HG03469 (cell line): Measurements from ENCODE around the gene SNRPB.

Experiments used
- ATAC-seq: cut with Tn5 transposase; IDR thresholded peaks from one replicate; pipeline ENCODE4 v1.9.1; 2021; ENCODE audit warnings: mild to moderate bottlenecking, moderate library complexity, moderate number of reproducible peaks; ENCODE audit not compliant: unreplicated experiment

The SNRPB gene

DNA sequence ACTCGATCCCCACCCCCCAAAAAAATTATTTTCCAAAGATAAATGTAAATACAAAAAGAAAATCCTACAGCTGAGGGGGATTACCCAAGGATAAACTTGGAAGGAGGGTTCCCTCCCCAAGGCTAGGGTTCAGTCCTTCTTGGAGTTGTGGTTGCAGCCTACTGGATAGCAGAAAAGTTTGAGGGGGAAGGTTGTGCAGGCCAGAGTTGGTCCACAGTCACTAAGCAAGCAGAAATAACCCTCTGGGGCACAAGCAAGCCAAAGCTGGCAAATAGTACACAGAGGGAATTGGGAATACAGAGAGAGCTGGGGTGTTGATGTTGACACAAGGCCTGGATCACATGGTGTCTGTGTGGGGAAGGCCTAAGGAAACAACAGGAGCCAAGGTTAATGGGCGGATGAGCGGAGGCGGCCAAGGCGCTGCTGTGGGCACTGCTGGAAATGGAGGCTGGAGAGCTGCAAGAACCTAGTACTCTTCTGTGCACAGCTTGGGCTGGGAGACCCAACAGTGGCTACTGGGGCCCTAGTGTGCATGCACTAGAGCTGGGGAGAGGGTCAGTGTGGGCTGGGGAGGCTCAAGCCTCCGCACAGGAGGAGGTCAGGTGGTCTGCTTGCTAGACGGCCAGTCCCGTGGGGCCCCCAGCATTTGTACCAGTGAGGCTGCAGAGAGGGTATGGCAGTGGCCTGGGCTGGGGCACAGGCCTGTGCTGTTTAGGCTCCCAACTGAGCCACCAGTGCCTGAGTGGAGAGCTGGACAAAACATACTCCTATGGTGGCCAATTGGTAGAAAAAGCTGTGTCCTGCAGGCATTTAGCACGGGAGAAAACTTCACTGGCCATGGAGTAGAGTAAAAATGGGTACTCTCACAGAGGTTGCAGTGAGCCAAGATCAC lies 5.5 kb upstream of the SNRPB start:
- no peak for ATAC-seq

DNA sequence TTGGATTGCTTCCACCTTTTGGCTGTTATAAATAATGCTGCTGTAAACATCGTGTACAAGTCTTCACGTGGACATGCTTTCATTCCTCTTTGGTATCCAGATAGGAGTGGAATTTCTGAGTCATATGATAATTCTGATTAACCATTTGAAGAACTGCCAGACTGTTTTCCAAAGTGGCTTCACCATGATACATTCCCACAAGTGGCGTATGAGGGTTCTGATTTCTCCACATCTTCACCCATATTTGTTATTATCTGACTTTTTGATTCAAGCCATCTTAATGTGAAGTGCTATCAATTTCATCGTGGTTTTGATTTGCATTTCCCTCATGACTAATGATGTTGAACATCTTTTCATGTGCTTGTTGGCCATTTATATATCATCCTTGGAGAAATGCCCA lies 2.9 kb upstream of the SNRPB start:
- no peak for ATAC-seq

DNA sequence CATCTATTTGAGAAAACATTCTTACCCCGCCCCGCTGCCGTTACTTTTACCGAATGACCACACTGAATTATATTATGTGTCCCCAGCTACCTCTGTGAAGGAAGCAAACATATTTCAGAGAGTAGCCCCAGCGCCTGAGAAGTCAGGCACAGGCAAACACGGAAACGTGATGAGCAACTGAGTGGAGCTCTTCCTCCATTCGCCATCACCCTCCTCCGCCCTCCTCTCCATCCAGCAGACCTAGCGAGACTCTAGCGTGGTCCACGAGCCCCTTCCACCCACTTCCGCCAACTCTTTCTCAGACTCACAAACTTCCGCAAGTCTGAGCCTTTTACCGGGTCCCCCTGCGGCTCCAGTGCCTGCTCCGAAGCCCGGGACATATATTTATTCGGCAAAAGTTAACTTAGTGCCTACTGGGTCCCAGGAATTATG lies 582 bp downstream of the SNRPB start:
- ATAC-seq = no peak

DNA sequence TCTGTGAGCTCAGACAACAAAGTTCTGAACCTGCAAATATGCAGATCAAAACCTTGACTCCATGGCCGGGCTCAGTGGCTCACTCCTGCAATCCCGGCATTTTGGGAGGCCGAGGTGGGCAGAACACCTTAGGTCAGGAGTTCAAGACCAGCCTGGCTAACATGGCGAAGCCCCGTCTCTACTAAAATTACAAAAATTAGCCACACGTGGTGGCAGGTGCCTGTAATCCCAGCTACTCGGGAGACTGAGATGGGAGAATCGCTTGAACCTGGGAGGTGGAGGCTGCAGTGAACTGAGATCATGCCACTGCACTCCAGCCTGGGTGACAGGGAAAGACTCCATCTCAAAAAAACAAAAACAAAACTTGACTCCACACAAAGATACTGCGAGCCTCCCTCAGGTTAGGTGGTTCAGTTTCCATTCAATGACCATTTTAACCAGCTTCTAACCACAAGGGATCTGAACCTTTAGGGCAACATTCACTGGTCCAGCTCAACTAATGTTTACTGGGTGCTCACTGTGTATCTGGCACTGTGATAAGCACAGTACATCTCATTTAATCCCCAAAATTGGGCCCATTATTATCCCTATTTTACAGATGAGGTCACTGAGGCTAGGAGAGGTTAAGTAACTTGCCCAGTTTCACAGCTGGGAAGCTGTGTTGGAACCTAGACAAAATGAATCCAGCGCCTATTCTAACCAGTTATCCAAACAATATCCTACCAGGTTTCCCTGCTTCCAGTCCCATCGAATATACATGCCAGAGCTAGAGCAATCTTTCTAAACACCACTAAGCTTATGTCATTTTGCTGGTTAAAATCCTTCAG lies 1.8 kb downstream of the SNRPB start:
- no peak for ATAC-seq

DNA sequence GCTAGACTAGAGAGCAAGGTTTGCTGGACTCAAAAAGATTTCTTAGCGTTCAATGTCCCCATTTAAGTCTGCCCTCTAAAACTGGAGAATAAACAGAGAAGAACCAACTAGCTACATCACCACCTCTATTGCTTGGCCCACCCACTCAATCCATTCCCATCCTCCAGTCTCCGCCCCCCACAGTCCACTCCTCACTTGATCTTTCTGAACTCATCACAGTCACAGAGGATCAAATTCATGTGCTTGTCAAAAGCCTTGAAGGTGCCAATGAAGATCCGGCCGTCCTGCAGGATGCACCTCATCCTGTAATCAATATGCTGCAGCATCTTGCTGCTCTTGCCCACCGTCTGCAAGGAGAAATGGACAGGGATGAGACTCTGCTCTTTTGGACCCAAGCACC lies 3.2 kb downstream of the SNRPB start:
- no peak for ATAC-seq

DNA sequence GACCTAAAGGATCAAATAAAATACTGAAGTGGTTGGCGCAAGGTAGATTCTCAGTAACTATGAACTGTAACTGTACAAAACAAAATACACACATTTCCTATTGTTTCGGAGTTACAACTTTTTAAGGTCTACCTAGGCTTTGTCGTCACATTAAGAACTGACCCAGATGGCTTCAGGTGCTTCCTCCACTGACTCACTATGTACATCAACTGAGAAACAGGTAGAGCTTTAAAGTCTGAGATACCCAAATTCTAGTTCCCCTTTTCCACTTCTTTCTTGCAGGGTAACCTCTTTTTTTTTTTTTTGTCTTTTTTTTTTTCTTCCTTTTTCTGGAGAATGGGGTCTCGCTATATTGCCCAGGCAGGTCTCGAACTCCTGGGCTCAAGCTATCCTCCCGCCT lies 5.5 kb downstream of the SNRPB start:
- ATAC-seq = no peak

DNA sequence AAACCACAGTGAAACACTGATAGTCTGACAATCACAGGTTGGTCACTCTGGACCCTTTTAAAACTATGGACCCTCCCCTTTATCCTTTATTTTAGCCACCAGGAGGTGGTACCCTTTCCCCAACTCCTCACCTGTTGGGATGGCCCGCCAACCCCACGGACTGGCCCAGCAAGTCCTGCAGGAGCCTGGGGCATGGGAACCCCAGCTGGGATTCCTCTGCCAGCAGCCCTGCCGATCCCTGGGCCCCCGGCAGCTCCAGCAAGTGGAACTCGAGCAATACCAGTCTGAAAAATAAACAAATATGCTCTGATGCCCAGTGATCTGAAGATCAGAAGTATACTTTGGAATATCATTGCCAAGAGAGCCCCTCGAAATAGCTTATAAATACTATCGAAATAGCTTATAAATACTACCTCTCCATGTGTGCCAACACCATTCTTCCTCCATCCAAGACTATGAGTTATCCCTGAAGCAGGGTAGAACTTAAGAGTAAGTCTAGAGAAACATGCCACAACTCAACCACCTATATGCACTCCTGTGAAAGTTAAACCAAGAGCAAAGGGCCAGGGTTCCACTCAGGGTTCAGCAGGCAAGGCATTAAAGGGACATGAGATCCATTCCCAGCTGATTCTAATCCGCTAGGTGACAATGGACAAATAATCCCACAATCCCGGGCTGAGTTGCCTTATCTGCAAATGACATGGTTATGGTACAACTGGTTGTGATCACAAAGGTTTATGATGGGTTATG lies 6.8 kb downstream of the SNRPB start:
- ATAC-seq = no peak

DNA sequence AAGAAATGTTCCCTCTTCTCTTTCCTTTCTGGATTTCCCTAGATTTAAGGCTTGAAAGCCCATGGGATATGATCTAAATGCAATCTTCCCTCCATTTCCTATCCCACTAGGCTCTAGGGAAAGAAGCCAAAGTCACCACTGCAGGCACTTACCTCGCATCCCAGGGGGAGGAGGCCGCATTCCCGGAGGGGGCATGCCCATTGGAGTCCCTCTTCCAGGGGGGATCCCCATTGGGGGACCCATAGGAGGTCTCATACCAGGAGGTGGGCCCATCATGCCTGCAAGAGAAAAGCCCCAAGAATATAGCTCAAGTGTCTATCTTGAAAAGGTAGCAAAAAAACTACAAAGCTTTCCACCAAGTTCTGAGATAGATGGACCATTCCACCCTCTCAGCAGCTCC lies 8.1 kb downstream of the SNRPB start:
- no peak for ATAC-seq

DNA sequence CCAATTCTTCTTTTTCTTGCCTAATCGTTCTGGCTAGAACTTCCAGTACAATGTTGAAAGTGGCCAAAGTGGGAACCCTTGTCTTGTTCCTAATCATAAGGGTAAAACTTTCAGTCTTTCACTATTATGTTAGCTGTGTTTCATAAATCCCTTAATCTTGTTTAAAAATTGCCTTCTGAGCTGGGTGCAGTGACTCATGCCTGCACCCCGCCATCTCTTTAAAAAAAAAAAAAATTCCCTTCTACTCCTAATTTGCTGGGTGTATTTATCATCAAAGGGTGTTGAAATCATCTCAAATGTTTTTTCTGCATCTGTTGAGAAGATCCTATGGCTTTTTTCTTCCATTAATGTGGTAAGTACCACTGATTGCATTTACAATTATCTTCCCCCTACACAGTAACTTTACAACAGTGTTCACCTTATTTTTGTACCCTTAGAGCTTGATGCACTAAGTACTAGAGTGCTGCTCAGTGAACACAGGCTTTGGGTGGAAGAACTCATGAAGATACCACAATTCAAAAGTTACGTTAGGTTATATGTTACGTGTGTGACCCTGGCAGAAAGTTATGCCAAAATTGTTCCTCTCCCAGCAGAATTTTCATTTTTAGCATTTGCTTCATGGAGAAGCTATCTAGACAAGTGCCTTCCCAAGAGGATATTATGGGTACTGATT lies 9.7 kb downstream of the SNRPB start:
- ATAC-seq = no peak

DNA sequence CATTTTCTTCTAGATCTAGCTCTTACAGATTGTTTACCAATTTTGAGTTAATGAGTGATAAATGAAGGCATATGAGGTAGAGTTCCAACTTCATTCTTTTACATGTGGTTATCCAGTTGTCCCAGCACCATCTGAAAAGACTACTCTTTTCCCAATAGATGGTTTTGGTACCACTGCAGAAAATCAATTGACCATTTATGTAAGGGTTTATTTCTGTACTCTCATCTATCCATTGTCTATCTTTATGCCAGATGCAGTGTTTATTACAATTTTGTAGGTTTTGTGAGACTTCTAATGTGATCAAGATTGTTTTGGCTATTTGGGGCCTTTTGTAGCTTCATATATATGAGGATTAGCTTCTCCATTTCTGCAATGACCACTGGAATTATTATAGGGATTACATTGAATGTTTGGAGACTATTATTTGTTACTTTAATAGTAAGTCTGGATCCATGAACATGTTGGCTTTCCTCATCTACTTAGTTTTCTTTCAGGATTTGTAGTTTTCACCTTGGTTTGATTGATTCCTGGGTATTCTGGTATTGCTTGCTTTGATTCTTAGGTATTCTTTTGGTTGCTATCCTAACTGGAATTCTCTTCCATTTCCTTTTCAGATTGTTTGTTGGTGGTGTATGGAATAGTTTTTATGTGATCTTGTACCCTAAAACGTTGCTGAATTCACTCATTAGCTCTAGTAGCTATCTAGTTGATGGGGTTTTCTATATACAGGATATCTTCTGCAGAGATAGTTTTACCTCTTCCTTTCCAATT lies 10.4 kb downstream of the SNRPB start:
- ATAC-seq = no peak

DNA sequence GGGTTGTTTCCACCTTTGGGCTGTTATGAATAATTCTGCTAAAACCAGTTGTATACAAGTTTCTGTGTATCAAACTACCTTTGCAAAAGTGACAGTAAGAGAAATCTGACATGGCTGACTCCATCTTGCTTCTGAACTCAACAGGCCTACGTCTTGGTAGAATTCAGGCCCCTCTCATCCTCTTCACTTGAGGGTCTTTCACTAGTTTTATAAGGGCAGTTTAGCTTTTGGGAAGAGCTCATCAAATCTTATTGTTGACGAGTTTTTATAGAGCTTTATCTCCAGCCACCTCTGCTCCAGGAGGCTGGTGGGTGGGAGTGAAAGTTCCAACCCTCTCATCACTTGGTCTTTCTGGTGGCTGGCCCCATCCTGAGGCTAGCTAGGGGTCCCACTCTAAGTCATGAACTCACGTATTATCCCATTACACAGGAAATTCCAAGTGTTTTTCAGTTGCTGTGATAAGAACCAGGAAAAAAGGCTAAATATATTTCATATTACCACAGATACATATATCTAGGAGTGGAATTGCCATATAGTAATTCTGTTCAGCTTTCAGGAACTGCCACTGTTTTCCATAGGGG lies 11.6 kb downstream of the SNRPB start:
- no peak for ATAC-seq

DNA sequence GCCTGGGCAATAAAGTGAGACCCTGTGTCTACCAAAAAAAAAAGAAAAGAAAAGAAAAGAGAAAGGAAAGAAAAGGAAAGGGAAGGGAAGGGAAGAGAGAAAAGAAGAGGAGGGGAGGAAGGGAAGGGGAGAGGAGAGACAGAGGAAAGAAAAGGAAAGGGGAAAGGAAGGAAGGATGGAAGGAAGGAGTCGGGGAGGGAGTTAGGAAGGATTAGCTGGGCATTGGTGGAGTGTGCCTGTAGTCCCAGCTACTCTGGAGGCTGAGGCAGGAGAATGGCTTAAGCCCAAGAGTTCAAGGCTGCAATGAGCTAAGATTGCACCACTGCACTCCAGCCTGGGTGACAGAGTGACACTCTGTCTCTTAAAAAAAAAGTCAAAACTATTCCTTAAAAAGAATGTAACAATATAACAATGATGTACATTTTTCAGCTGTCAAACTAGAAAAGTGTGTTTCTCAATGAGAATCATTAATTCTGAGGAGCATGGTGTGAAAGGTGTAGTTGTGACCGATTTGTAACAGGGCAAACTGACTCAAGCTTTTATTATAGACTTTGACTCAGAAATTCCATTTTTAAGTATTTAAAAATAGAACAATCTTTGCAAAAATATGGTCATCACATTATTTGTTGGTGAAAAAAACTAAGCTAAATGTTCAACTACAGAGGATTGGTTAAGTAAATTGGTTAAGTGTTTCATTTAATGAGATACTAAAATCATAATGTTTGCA lies 14.7 kb downstream of the SNRPB start:
- ATAC-seq = no peak

DNA sequence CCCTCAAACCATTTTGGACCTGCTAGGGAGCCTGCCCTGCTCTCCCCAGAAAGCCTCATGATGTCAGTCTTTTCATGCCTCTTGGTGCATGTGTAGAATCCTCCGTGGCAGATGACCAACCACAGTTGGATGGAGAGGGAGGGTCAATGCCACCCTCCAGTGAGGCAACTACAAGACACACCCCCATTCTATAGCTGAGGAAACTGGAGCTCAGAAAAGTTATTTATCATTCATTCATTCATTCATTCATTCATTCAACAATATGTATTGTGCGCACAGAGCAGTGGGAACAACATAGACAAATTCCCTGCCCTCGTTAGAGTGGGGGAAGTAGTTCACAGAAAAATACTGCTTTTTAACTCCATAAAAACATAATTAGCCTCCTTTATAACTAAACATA lies 16.8 kb downstream of the SNRPB start:
- no peak for ATAC-seq

DNA sequence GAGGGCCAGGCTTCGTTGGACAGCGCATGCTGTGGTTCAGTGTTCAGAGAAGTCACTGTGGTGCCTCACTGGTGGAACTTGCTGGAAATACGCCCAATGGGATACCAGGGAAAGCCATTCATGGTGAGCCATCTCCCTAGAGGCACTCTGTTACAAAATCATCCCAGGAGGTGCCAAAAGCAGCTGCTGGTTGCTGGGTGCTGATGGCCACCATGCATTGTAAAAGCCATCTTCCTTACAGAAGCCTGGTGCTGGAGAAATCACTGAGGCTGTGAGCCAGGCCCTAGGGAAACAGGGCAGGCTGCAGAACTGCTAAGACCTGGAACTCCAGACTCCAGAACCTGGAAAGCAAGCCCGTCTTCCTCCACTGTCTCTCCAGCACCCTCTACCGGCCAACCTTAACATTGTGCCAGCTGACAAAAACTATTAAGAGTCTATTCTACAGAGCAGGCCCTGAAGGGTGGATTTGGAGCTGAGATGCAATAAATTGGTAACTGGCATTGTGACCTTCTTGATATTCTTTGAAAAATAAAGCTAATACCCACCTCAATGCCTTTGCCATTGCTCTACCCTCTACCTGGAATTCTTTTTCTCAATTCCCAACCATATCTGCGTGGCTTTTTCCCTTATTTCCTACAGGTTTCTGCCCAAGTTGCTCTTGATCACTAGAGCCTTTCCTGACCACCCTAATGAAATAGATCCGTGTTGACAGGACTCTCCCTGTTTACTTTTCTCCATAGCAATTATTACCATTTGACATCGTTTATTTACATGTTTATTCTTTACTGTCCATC lies 18.5 kb downstream of the SNRPB start:
- no peak for ATAC-seq

DNA sequence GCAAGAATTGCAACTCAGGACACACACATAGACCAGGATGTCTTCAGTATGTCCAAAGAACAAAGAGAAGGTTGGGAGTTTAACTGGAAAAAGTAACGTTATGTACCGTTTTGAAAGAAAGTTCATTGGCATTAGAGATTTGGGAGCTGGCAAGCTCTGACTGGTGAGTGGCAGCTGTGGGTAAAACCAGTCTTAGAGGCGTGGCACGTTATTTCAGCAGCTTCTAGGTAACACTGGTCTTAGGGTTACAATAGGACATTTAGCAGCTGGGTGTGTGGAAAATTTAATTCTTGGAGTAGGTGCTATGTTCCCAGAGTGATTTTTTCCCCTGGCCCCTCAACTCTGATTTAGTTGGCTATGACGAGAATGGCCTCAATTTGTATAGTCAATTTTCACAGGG lies 19.2 kb downstream of the SNRPB start:
- no peak for ATAC-seq

DNA sequence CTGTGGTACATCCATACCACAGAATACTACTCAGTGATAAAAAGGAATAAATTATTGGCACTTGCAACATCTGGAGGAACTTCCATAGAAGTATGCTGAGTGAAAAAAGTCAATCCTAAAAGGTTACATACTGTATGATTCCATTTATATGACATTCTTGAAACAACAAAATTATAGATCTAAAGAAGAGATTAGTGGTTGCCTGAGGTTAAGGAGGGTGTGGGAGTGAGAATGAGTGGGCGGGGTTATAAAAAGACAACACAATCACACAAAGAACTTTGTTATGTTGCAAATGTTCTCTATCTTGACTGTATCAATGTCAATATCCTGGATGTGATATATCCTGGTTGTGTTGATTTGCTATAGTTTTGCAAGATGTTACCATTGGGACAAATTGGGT lies 21.2 kb downstream of the SNRPB start:
- no peak for ATAC-seq

DNA sequence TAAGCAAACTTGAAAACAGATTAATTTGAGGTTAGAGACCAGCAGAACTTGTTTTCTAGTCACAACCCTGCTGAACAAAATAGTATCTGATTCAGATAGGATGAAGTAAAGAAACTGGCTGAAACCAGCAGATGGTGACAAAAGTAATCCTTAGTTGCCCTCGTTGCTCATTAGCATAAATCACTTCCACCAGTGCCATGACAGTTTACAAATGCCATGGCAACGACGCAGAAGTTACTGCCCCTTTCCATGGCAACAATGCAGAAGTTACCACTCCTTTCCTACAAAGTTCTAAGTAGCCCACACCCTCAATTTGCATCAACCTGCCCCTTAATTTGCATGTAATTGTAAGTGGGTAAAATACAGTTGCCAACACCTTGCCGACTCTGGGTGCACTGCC lies 23.7 kb downstream of the SNRPB start:
- no peak for ATAC-seq

DNA sequence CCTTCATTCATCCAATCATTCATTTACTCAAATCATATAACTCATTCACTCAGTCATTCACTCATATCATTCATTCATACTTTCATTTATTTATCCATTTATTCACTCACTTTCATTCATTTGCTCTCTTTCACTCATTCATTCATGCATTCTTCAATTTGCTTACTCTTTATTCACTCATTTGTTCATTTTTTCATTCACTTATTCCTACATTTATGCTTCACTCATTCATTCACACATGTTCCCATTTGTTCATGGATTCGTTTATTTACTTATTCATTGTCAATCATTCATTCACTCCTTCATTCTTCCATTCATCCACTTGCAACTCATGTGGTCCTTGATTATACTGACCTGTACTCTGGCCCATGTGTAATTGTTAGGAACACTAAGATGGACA lies 39.4 kb downstream of the SNRPB start:
- no peak for ATAC-seq
